ENCODE results near the gene LTBR.
A peak's percentile ranks its signal among the peaks of the same experiment; 100 is the strongest.
"Not testable (repeated sequence)": the region's sequence is repeated elsewhere in the genome, so short reads cannot be mapped to it uniquely, and the experiment has no call there.

The LTBR gene

DNA sequence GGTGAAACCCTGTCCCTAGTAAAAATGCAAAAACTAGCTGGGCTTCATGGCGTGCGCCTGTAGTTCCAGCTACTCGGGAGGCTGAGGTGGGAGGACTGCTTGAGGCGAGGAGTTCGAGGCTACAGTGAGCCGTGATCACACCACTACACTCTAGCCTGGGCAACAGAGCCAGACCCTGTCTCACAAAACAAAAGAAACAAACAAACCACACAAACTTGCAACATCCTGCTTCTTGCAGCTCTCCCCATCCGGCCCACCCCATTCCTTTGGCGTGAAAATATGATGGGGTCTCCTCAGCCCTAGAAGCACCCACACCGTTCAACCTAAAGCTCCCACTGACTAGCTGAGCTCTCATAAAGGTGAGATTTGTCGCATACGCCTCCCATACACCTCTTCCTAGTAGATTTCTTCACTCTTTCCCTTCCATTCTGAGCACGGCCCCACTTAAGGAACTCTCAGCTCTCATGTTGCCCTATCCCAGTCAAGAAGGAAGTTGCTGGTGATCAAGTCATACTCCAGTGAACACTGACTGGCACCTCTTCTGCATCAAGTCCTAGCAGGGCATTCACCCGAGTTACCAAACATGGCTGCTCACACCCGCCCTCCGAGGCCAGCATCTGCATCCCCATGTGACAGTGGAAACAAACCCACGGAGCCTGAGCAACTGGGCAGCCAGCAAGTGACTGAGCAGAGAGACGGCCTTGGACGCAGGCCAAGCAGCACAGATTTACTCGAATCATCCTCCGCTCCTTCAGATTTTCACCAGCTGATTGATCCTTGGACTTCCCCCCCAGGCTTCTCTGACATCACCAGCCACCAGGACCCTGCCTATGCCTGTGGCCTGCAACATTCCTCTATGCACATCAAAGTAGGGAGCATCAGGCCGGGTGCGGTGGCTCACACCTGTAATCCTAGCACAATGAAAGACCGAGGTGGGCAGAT lies 41.9 kb downstream of the LTBR start:
- no peak for DNase-seq (ENCODE audit: low read depth)

DNA sequence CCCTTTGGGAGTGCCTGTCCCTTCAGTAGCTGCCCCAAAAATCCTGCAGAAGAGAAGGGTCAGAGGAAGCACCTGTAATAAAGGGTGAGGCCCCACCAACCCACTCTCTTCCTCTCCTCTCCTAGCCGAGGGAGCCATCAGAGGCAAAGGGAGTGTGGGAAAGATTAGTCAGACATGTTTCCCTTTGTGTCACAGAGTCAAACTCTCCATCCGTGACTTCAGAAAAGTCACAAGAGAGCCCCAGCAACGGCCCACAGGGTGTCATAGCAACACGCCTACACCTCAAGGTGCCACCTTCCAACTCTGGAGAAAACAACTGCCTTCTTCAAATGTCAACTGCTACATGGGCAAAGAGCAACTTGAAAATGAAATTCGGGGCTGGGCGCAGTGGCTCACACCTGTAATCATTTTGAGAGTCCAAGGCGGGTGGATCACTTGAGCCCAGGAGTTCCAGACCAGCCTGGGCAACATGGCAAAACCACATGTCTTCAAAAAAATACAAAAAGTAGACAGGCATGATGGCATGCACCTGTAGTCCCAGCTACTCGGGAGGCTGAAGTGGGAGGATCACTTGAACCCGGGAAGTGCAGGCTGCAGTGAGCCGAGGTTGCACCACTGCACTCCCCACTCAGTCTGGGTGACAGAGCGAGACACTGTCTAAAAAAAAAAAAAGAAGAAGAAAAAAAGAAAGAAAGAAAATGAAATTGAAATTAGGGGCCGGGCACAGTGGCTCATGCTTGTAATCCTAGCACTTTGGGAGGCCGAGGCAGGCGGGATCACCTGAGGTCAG lies 43.1 kb downstream of the LTBR start:
- peak; percentile 84 for DNase-seq (ENCODE audit: low read depth)

DNA sequence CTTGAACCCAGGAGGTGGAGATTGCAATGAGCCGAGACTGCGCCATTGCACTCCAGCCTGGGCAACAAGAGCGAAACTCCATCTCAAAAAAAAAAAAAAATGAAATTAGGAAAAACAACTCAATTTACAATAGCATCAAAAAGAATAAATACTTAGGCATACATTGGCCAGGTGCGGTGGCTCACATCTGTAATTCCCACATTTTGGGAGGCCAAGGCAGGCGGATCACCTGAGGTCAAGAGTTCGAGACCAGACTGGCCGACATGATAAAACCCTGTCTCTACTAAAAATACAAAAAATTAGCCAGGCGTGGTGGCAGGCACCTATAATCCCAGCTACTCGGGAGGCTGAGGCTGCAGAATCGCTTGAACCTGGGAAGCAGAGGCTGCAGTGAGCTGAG lies 43.8 kb downstream of the LTBR start:
- not testable (repeated sequence) for DNase-seq (ENCODE audit: low read depth)

DNA sequence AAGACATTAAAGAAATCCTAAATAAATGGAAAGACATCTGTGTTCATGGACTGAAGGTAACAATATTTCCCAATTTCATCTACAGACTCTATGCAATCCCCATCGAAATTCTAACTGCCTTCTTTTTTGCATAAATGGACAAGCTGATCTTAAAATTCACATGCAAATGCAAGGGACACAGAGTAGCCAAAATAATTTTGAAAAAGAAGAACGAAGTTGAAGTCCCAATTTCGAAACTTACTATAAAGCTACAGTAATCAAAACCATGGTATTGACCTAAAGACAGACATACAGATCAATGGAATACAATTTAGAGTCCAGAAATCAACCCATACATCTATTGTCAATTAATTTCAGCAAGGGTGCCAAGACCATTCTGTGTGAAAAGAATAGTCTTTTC lies 44.4 kb downstream of the LTBR start:
- DNase-seq (ENCODE audit: low read depth), result no peak

DNA sequence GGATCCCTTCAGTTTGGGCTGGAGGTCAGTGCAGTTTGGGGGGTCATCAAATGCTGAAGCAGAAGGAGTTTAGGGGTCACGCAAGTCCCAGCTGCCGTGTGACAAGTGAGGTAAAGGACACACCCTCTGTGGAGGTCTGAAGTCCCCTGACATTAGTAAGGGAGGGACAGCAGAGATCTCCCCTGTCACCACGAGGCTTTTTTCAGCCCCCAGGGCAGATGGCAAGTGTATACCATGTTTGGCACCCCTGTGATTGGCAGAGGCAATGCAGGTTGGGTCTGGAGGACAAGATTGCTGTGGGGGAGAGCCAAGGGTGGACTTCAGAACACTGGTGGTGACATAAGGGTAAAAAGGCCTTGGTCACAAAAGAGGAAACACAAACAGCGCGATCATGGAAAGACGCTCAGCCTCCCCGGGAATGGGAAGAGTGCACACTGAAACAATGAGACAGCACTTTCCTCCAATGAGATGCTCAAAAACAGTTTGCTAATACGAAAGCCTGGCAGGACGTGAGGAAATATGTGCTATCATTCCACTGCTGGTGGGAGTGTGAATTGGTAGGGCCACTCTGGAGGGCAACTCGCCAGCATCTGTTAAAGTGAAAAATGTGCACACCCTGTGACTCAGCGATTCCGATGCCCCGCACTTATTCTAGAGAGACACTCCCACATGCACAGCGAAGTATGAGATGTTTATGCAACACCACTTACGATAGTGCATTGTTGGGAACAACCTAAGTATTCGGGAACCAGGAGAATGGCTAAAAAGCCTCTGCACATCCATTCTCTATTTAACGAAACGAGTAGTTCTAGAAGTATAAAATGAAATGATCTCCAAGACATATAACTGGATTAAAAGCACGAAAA lies 46.4 kb downstream of the LTBR start:
- no peak for DNase-seq (ENCODE audit: low read depth)

DNA sequence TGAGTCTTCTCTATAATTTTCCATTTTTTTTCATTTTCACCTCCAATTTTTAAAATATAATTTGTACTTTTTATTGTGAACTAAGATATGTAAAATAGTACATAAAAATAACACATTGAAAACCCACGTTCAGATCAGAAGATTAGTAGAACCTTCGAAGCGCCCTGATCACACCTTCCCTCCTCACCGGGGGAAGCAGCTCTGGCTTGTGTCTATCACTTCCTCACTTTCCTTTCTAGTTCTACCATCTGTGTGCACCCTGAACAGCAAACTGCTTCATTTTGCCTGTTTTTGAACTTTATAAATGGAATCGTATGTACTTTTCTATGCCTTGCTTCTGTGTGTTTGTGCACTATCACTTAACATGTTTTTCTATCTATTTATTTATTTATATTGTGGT lies 49.0 kb downstream of the LTBR start:
- DNase-seq (ENCODE audit: low read depth), result no peak

DNA sequence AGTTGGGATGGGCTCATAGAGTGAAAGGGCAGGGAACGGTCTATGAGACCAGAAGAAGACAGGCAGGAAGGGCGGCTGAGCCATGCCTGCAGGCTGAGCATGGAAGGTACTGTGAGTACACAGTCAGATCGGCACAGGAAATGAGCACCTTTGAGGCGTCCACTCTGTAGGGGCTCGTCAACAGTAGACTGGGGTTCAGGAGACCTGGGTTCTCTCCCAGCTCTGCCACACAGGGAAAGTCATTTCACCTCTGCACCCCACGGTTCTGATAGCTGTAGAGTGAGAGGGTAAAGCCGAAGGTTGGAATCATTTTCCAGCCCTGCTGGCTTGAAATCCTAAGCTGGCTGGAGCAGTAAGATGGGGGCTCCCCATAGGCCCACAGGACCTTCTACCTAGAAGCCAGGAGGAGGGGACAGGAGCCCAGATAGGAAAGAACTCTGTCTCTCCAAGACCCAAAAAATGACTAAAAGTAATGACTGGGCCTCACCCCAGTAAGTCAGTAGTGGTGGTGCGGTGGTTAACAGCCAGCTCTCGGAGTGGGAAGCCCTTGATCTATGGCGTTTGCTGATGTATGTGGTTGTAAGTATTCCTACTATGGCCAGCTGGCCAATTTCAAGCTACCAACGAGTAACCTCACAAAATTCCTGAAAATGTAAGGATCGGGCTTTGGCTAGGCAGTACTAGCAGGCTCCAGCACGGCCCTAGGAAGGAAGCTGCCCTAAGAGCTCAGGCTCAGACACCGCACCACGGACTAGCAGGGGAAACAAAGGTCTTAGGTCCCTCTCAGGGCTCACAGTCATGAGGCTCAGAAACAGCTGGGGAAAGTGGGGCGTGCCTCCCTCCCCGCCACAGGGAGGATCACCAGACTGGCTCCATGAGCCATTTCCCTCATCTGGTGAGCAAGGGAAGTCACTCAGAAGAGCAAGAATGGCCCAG lies 50.5 kb downstream of the LTBR start:
- no peak for DNase-seq (ENCODE audit: low read depth)

DNA sequence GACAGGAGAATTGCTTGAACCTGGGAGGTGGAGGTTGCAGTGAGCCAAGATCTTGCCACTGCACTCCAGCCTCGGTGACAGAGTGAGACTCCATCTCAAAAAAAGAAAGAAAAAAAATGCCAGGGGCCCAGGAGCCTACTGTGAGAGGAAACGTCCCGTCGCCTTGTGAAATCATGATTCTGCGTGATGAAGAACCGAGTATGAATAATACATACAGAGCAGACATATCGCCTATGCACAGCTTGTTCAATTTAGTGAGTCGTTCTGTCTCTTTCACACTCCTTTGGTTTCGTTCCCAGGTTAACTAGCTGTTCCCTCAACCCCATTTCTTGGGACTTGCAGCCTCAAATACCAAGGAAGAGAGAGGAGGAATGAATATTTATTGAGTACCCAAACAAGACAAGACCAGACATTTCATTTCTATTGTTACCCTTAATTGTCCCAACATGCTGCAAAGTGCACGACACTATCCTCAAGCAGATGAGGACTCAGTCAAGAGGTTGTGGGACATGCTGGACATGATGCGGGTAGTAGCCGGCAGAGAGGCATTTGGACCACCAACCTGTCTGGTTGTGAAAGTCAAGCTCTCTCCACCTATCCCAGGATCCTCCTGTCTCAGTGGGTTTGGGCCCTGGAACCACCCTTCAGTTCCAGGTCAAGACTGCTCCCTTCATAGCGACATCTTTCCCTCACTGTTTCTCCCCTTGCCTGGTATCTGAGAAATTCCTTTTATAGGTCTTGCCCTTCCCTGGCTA lies 52.2 kb downstream of the LTBR start:
- no peak for DNase-seq (ENCODE audit: low read depth)

DNA sequence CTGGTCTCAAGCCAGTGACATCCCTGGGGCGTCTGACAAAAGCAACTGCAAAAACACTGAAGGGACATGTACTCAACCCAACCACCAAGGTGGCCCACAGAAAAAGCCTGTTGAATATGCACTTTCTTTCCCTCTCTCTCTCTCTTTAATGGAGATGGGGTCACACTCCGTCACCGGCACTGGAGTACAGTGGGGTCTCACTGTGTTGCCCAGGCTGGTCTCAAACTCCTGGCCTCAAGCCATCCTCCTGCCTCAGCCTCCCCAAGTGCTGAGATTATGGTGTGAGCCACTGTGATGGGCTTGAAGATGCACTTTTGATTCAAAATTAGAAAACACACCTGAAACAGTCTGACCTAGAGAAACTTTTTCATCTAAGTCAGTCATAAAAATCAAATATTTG lies 53.6 kb downstream of the LTBR start:
- DNase-seq (ENCODE audit: low read depth), result no peak

DNA sequence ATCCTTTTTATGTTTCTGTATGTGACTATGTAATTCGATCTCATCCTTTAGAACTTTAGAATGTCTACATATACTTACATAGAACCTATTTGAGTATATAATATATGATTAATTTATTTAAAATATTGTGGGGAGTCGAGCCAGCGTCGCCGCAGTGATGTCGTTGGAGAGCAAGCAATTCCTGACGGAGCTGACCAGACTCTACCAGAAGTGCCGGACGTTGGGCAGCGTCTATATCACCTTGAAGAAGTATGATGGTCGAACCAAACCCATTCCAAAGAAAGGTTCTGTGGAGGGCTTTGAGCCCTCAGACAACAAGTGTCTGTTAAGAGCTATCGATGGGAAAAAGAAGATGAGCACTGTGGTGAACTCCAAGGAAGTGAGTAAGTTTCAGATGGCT lies 54.4 kb downstream of the LTBR start:
- no peak for DNase-seq (ENCODE audit: low read depth)

DNA sequence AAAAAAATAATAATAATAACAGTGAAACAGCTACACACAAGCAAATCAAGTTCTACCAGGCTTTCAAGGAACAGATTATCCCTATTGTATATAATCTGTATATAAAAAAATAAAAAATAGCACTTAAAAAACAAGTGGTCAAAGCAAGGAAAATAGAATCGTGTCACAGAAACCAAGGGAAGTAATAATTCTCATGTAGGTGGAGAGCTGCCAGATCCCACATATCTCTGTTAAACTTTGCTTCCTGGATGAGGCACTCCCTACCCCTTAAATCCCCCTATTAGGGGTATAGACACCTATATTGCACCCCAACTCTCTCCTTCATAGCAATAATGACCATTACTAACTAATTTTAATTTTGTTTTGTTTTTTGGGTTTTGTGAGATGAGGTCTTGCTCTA lies 56.4 kb downstream of the LTBR start:
- no peak for DNase-seq (ENCODE audit: low read depth)

Measured in stimulated activated CD8-positive, alpha-beta memory T cell treated with anti-CD3 and anti-CD28 coated beads, Interleukin-7, amount 100 ng/mL, for 24 hours (primary cell).